DND-41 (cell line): ENCODE data around the gene TMIE.

Experiments
- ATAC-seq: fragments of 200-7000 bp; cut with Tn5 transposase; 3 replicates; pipeline ENCODE4 v1.9.1; 2021; ENCODE audit warnings: low read depth; ENCODE audit not compliant: insufficient read depth
- DNase-seq: peaks from one replicate; pipeline ENCODE4 v3.0.0-alpha.2; 2020
- H2AFZ ChIP-seq: 2 replicates; pipeline ENCODE4 v1.6.0; 2012; ENCODE audit warnings: low read depth, low read length
- H3K27ac ChIP-seq: 2 replicates; pipeline ENCODE4 v1.5.1; 2012; ENCODE audit warnings: low read length, inconsistent platforms
- H3K27me3 ChIP-seq: fragments of 200-600 bp; sonication (generic); 2 replicates; pipeline ENCODE4 v1.6.0; 2012; ENCODE audit warnings: low read length, mild to moderate bottlenecking, inconsistent platforms; ENCODE audit not compliant: insufficient read depth, poor library complexity
- H3K36me3 ChIP-seq: 2 replicates; pipeline ENCODE4 v1.5.1; 2012; ENCODE audit warnings: low read length, inconsistent platforms; ENCODE audit not compliant: insufficient read depth
- H3K4me1 ChIP-seq: 2 replicates; pipeline ENCODE4 v1.5.1; 2012; ENCODE audit warnings: mild to moderate bottlenecking, low read length; ENCODE audit not compliant: insufficient read depth
- H3K4me2 ChIP-seq: 2 replicates; pipeline ENCODE4 v1.6.0; 2012; ENCODE audit warnings: mild to moderate bottlenecking, moderate library complexity, low read length, inconsistent platforms; ENCODE audit not compliant: insufficient read depth
- H3K4me3 ChIP-seq, 2 experiments: fragments of 200-600 bp in 1 of 2; shearing (Covaris generic) in 1 of 2; 2 replicates each; pipeline ENCODE4 v1.5.1; 2012 to 2016; ENCODE audit warnings: inconsistent platforms in 2 of 2, low read length in 2 of 2, mild to moderate bottlenecking in 2 of 2, low read depth in 1 of 2, moderate library complexity in 1 of 2
- H3K79me2 ChIP-seq: 2 replicates; pipeline ENCODE4 v1.6.0; 2012; ENCODE audit warnings: low read length, inconsistent platforms; ENCODE audit not compliant: insufficient read depth
- H3K9ac ChIP-seq: 2 replicates; pipeline ENCODE4 v1.6.0; 2012; ENCODE audit warnings: low read depth, mild to moderate bottlenecking, inconsistent platforms, low read length, moderate library complexity
- H3K9me3 ChIP-seq: 2 replicates; pipeline ENCODE4 v1.5.1; 2012; ENCODE audit warnings: low read length, moderate library complexity, mild to moderate bottlenecking, inconsistent platforms; ENCODE audit not compliant: insufficient read depth, severe bottlenecking
- H4K20me1 ChIP-seq: 2 replicates; pipeline ENCODE4 v1.6.0; 2012; ENCODE audit warnings: low read length; ENCODE audit not compliant: insufficient read depth
- EZH2 ChIP-seq: IDR thresholded peaks from 3 replicates; pipeline ENCODE4 v1.6.1; 2012; ENCODE audit warnings: borderline replicate concordance, low read depth, mild to moderate bottlenecking, moderate library complexity, low read length, inconsistent platforms; ENCODE audit not compliant: severe bottlenecking
- TF ChIP-seq, protein P1 (sequence below): IDR thresholded peaks from 2 replicates; pipeline ENCODE4 v1.5.1; 2012; ENCODE audit warnings: borderline replicate concordance, low read length, moderate library complexity, mild to moderate bottlenecking; ENCODE audit not compliant: poor library complexity, severe bottlenecking; ENCODE audit errors: extremely low read depth

The TMIE gene

DNA sequence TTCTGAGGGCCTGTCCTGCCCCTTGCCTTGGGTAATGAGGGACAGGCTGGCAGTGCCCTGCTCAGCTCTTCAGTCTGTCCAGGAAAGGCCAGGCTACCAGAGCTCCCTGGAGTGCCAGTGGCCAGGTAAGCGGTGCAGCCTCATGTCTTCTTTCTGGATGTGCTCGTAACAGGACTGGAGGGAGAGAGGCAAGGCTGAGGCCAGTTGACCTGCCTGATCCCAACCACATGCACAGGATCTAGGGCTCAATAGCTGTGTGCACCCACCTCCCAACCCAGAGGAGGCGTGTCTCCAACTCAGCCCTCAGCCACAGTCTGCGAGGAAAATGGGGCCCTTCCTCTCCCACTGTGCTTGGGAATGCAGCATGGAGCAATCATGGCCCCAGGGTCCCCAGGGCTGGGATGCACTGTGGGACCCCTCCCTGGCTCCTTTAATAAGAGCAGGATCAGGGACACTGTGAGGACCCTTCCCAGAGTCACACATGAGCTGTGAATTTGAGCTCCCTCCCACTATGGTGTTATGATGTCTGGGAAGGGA lies 30.2 kb upstream of the TMIE start:
- Histone ChIP-seq H2AFZ (no peak overlapping the region), H3K4me1 (no peaks in the 10 kb centered on the region), H3K4me3 (no peak overlapping the region), H4K20me1 (no peaks in the 10 kb centered on the region), H3K27me3 (no peaks in the 10 kb centered on the region), H3K79me2 (no peaks in the 10 kb centered on the region), H3K4me2 (no peak overlapping the region), H3K27ac (no peak overlapping the region), H3K9ac (no peak overlapping the region), H3K9me3 (no peaks in the 10 kb centered on the region), H3K36me3 (no peaks in the 10 kb centered on the region)
- TF ChIP-seq, protein P1, sequence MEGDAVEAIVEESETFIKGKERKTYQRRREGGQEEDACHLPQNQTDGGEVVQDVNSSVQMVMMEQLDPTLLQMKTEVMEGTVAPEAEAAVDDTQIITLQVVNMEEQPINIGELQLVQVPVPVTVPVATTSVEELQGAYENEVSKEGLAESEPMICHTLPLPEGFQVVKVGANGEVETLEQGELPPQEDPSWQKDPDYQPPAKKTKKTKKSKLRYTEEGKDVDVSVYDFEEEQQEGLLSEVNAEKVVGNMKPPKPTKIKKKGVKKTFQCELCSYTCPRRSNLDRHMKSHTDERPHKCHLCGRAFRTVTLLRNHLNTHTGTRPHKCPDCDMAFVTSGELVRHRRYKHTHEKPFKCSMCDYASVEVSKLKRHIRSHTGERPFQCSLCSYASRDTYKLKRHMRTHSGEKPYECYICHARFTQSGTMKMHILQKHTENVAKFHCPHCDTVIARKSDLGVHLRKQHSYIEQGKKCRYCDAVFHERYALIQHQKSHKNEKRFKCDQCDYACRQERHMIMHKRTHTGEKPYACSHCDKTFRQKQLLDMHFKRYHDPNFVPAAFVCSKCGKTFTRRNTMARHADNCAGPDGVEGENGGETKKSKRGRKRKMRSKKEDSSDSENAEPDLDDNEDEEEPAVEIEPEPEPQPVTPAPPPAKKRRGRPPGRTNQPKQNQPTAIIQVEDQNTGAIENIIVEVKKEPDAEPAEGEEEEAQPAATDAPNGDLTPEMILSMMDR: no peak
- TF ChIP-seq EZH2: no peak
- ATAC-seq: no peak
- DNase-seq: no peak

DNA sequence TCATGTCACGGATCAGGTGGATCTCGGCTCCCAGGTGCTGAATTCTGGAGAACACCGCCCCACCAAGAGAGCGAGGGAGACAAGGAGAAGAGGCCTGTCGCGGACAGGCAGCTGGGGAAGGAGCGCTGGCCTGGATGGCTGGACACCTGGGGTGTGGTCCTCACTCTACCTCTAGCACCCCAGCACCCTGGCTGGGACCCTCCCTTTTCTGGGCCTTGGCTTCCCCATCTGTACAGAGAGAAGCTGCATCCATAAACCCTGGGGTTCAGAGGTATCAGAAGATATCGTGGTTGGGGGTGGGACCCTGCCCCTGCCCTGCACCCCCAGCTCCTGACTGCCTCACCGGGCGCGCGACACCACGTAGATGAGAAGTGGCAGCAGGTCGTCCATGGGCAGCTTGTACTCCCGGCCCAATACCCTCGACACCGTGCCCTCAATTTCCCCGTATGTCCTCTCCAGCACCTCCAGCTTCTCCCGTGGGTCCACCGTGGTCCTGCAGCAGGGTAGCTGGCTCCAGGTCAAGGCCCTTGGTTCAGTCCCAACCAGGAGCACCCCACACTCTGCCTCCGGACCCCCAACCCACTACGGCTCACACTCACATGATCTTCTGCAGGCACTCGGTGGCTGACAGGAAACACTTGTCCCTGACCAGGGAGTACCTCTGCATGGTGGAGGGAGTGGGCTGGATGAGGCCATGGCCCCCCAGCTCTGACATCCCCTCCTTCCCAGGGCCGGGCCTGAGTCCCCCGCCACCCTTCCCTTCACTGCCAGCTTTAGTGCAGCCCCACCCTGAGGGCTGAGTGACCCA lies 29.4 kb upstream of the TMIE start:
- Histone ChIP-seq H3K4me2 (no peak overlapping the region), H3K79me2 (no peaks in the 10 kb centered on the region), H2AFZ (no peak overlapping the region), H3K4me3 (no peak overlapping the region), H4K20me1 (no peaks in the 10 kb centered on the region), H3K9ac (no peak overlapping the region), H3K4me1 (no peaks in the 10 kb centered on the region), H3K27ac (no peak overlapping the region), H3K27me3 (no peaks in the 10 kb centered on the region), H3K9me3 (no peaks in the 10 kb centered on the region), H3K36me3 (no peaks in the 10 kb centered on the region)
- TF ChIP-seq EZH2: no peak
- TF ChIP-seq, protein P1: no peak
- DNase-seq: no peak
- no peak for ATAC-seq

DNA sequence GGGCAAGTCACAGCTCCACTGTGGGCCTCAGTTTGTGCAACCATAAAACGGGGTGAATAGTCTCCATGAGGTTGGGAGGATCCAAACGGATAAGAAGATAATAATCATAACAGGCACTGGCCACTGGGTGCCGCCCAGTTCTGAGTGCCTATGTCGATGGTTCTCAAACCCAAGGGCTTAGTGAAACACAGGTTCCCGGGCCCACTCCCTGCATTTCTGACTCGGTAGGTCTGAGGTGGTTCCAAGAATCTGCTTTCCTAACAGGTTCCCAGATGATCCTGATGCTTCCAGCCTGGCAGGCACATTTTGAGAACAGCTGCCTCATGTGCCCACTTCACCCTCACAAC lies 28.9 kb upstream of the TMIE start:
- H3K9ac ChIP-seq: no peak overlapping the region
- H3K27me3 ChIP-seq: no peaks in the 10 kb centered on the region
- H3K4me3 ChIP-seq: no peak overlapping the region
- no peak overlapping the region for H3K4me2 ChIP-seq
- ATAC-seq (no peak), DNase-seq (no peak)
- no peak overlapping the region for H2AFZ ChIP-seq
- H3K36me3 ChIP-seq: no peaks in the 10 kb centered on the region
- no peaks in the 10 kb centered on the region for H3K9me3 ChIP-seq
- no peaks in the 10 kb centered on the region for H4K20me1 ChIP-seq
- H3K27ac ChIP-seq: no peak overlapping the region
- H3K79me2 ChIP-seq: no peaks in the 10 kb centered on the region
- no peaks in the 10 kb centered on the region for H3K4me1 ChIP-seq
- no peak for TF ChIP-seq EZH2
- TF ChIP-seq, protein P1: no peak
